Right lobe of liver (tissue), 6 donors: Measurements from ENCODE around the gene FMN1. TPM values are rescaled to one million over a fixed set of nuclear protein-coding genes. Genes with fewer than 3 reads are reported as not detected.

ENCODE experiments used
- ATAC-seq, 4 donors: fragments of 200-7000 bp; cut with Tn5 transposase; one replicate each; pipeline ENCODE4 v1.9.1; 2020; ENCODE audit warnings: mild to moderate bottlenecking in 4 of 4, moderate library complexity in 4 of 4
- DNase-seq, 3 donors: peaks; one replicate each; pipeline ENCODE4 v3.0.0-alpha.2; 2020
- H3K27ac ChIP-seq, 3 donors: fragments of 200-600 bp; one replicate each; pipeline ENCODE4 v1.8.0; 2022
- H3K27me3 ChIP-seq, 2 donors: fragments of 200-600 bp; one replicate each; pipeline ENCODE4 v1.8.0; 2022
- H3K36me3 ChIP-seq, 4 donors: fragments of 200-600 bp; sonication (generic) in 1 of 4; one replicate each; pipeline versions ENCODE4 v1.5.1 to v1.8.0; 2017 to 2022; ENCODE audit warnings: control low read depth in 1 of 4
- H3K4me1 ChIP-seq, 4 donors: fragments of 200-600 bp; sonication (generic) in 1 of 4; one replicate each; pipeline versions ENCODE4 v1.5.1 to v1.8.0; 2017 to 2022; ENCODE audit warnings: control low read depth in 1 of 4
- H3K4me3 ChIP-seq, 3 donors: fragments of 200-600 bp; one replicate each; pipeline ENCODE4 v1.8.0; 2022
- H3K9me3 ChIP-seq, 4 donors: fragments of 200-600 bp; sonication (generic) in 1 of 4; one replicate each; pipeline versions ENCODE4 v1.5.1 to v1.8.0; 2017 to 2022; ENCODE audit warnings: control low read depth in 1 of 4
- POLR2A ChIP-seq: fragments of 450-650 bp; IDR thresholded peaks from one replicate; pipeline ENCODE4 v1.6.1; 2017; ENCODE audit warnings: antibody characterized with exemption, mild to moderate bottlenecking
- WGBS: methylation state at CpG from one replicate; pipeline ENCODE4 v1.1.6; 2018; ENCODE audit warnings: low coverage, low lambda C conversion rate; ENCODE audit not compliant: insufficient coverage; ENCODE audit errors: missing lambda C conversion rate; 5-methylcytosine and 5-hydroxymethylcytosine counted together
- intact Hi-C, 2 donors: fragments of 100-400 bp; cut with DNase I; formaldehyde crosslinking; loops; one replicate each; pipeline versions ENCODE4 v1.11.2 to v1.14.1; 2022
- total RNA-seq, 6 experiments: library from RNA; depleted of rRNA in 2 of 6; stranded (reverse); fragments of >200 nt in 2 of 6; fragmentation: NEBNext Ultra II Directional in 3 of 6; extraction: Animal tissue kit (Norgen Biotek cat#: 25700) in 3 of 6; gene quantifications; one replicate each; pipeline versions ENCODE4 v1.1.0 to v1.2.4, GENCODE V29; 2016 to 2023
- TF ChIP-seq, protein P1 (sequence below), 4 donors: fragments of 200-600 bp in 3 of 4; fragments of 450-650 bp in 1 of 4; IDR thresholded peaks; one replicate each; pipeline versions ENCODE4 v1.5.1 to v1.8.0; 2016 to 2022; ENCODE audit warnings: antibody characterized with exemption in 4 of 4, mild to moderate bottlenecking in 2 of 4
- donor health status: DM: no; HTN: yes; CAD: no.
- donor health status: DM: no; HTN: no; CAD: no.
- donor health status: DM: no; HTN: no; CAD: no.
- donor health status: DM: no; HTN: yes; CAD: no.
- donor health status: DM: no; HTN: yes; CAD: no.

The FMN1 gene
- total RNA-seq, 6 experiments from 2014 or later: 1.1 to 6.8 (median 3.1) TPM

GRCh38 chr15:32888221-32888761, 306.2 kb downstream of the FMN1 start:
- no peak for ATAC-seq
- 70% methylated on average over 3 of the region's 3 CpGs for WGBS
- intact Hi-C loops: no loop called here
- TF ChIP-seq POLR2A: no peak
- TF ChIP-seq, protein P1, sequence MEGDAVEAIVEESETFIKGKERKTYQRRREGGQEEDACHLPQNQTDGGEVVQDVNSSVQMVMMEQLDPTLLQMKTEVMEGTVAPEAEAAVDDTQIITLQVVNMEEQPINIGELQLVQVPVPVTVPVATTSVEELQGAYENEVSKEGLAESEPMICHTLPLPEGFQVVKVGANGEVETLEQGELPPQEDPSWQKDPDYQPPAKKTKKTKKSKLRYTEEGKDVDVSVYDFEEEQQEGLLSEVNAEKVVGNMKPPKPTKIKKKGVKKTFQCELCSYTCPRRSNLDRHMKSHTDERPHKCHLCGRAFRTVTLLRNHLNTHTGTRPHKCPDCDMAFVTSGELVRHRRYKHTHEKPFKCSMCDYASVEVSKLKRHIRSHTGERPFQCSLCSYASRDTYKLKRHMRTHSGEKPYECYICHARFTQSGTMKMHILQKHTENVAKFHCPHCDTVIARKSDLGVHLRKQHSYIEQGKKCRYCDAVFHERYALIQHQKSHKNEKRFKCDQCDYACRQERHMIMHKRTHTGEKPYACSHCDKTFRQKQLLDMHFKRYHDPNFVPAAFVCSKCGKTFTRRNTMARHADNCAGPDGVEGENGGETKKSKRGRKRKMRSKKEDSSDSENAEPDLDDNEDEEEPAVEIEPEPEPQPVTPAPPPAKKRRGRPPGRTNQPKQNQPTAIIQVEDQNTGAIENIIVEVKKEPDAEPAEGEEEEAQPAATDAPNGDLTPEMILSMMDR (IDR thresholded peaks at IDR 0.05): no peak
- DNase-seq: no peak
- no peaks in the 10 kb centered on the region for H3K36me3 ChIP-seq
- no peak overlapping the region for H3K27ac ChIP-seq
- no peak overlapping the region for H3K4me3 ChIP-seq
- no peaks in the 10 kb centered on the region for H3K27me3 ChIP-seq
- H3K4me1 ChIP-seq: no peaks in the 10 kb centered on the region
- H3K9me3 ChIP-seq: no peaks in the 10 kb centered on the region

GRCh38 chr15:32887090-32887489, 307.4 kb downstream of the FMN1 start:
- no peaks in the 10 kb centered on the region for H3K4me1 ChIP-seq
- H3K27ac ChIP-seq: no peak overlapping the region
- no peak for DNase-seq
- TF ChIP-seq, protein P1 (IDR thresholded peaks at IDR 0.05): no peak
- no peak for TF ChIP-seq POLR2A
- intact Hi-C loops: no loop called here
- H3K4me3 ChIP-seq: no peak overlapping the region
- 79% methylated on average over 4 of the region's 4 CpGs for WGBS
- ATAC-seq: no peak
- no peaks in the 10 kb centered on the region for H3K27me3 ChIP-seq
- H3K36me3 ChIP-seq: no peaks in the 10 kb centered on the region
- no peaks in the 10 kb centered on the region for H3K9me3 ChIP-seq

DNA sequence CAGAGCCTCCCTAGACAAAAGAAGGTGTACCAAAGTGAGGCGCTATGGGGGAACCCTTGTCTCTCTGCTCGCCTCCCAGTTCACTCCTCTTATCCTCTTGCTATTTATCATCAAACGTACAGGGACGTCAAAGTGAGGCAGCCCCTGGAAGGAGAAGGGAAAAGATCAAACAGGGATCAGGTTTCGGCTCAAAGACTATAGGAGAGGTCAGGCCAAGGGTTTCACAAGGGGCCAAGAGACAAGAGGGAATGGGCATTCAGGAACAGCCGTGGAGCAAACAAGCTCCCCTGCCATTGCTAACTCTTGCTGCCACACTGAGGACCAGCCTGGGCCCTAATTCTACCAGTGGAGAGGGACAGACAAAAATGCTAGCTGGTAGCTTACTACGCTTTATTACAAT, 308.1 kb downstream of the FMN1 start:
- WGBS: 64% methylated on average over 6 of the region's 7 CpGs
- no peaks in the 10 kb centered on the region for H3K4me1 ChIP-seq
- H3K9me3 ChIP-seq: no peaks in the 10 kb centered on the region
- no peaks in the 10 kb centered on the region for H3K27me3 ChIP-seq
- intact Hi-C loops: no loop called here
- no peak overlapping the region for H3K27ac ChIP-seq
- no peaks in the 10 kb centered on the region for H3K36me3 ChIP-seq
- no peak overlapping the region for H3K4me3 ChIP-seq
- ATAC-seq (no peak), DNase-seq (no peak)
- TF ChIP-seq POLR2A: no peak
- TF ChIP-seq, protein P1 (IDR thresholded peaks at IDR 0.05): no peak

DNA sequence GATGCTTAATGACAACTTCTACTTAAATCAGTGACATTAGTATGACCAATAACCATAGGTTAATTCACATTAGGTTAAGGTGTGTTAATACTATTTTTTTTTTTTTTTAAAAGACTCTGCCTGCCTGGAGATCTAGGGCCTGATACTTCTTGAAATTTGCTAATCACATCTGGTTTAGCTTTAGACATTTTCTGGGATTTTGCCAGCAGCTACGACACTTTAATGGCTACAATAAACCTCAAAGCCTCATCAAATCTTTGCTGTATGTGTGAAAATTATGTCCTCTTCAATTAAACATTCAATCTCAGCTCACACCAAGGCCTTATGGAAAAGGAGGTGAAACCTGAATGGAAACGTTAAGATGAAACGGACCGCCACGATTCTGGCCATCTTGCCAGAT, 308.8 kb downstream of the FMN1 start:
- intact Hi-C loops: no loop called here
- DNase-seq: no peak
- Histone ChIP-seq H3K36me3 (no peaks in the 10 kb centered on the region), H3K4me1 (no peaks in the 10 kb centered on the region), H3K9me3 (no peaks in the 10 kb centered on the region), H3K27me3 (no peaks in the 10 kb centered on the region), H3K27ac (no peak overlapping the region), H3K4me3 (no peak overlapping the region)
- WGBS: 77% methylated on average over 5 of the region's 5 CpGs
- ATAC-seq: no peak
- TF ChIP-seq, protein P1 (IDR thresholded peaks at IDR 0.05): no peak
- no peak for TF ChIP-seq POLR2A

GRCh38 chr15:32884146-32884545, 310.4 kb downstream of the FMN1 start:
- intact Hi-C loops: no loop called here
- no peak overlapping the region for H3K4me3 ChIP-seq
- H3K9me3 ChIP-seq: no peaks in the 10 kb centered on the region
- no peaks in the 10 kb centered on the region for H3K27me3 ChIP-seq
- no peaks in the 10 kb centered on the region for H3K36me3 ChIP-seq
- no peak for DNase-seq
- no peaks in the 10 kb centered on the region for H3K4me1 ChIP-seq
- TF ChIP-seq, protein P1 (IDR thresholded peaks at IDR 0.05): no peak
- no peak overlapping the region for H3K27ac ChIP-seq
- 54% methylated on average over 6 of the region's 6 CpGs for WGBS
- ATAC-seq: no peak
